GM18498 (cell line): ENCODE results near the gene C1orf146.
"Not testable (repeated sequence)": the region's sequence is repeated elsewhere in the genome, so short reads cannot be mapped to it uniquely, and the experiment has no call there.

Source experiments
- ATAC-seq: cut with Tn5 transposase; IDR thresholded peaks from one replicate; pipeline ENCODE4 v1.9.1; 2021; ENCODE audit warnings: mild to moderate bottlenecking, moderate library complexity; ENCODE audit not compliant: unreplicated experiment

C1orf146 gene

DNA sequence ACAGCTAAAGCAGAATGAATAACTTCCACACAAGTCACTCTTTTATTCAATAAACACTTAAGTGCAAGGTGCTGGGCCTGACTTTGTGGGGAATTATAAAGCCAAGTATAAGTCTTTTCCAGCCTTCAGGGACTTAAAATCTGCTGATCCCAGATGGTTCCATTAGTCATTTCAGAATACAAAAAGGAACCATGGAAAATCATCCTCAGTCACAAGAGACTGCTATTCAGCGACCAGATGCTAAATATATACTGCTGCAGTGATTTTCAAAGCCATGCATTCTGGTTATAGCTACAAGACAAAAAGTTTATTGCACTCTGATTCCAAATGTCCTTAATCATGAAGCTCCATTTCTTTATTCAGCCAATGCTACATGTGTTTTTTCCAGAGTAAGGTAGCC, 55.3 kb downstream of the C1orf146 start:
- no peak for ATAC-seq

DNA sequence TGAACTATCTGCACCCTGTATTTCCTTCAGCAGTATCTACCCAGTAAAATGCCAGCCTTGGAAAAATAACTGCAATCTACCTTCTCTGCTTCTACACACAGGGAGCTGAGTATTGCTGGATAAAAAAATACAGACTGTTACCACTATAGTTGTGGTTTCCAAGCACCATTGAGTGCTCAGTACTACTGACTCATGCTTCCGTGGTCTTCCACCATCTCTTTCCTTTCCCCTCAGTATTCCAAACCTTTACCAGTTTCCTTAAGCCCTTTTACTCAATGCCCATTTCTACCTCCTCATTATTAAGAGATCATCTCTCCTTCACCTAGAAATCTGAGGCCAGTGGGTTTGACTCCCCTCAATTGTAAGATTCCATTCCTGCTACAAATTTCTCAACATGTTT, 57.2 kb downstream of the C1orf146 start:
- ATAC-seq = no peak

DNA sequence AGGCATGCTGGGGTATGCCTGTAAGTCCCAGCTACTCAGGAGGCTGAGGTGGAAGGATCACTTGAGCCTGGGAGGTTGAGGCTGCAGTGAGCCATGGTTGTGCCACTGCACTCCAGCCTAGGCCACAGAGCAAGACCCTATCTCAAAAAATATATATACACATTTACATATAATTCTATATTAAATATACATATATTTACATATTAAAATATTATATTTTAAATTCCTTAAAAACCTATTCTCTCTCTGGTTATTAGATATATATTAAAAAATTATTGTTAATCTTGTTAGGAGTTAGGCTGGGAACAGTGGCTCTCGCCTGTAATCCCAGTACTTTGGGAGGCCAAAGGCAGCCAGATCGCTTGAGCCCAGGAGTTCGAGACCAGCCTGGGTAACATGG, 58.4 kb downstream of the C1orf146 start:
- ATAC-seq = no peak

DNA sequence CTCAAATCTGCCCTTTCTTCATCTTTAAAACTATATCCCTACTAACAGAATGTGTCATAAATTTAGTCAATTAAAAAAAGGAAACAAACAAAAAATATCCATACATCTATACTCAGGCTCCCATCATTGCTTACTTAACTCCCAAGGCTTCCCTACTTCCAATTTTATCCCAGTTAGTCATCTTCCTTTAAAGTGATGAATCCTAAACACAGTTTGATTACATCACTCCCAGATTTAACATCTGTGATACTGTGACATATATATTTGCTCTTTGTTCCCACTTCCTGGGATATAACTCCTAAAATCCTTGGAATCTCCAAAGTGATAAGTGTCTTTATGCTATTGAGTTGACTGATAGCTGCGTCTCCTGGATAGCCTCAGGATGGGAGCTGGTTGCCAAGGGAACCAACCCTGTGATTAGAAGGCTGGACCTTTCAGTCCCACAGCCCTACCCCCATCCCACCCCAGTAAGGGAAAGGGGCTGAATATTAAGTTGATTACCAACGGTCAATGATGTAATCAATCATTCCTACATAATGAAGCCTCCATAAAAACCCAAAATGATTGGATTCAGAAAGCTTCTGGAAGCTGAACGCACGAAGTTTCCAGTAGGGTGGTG, 59.5 kb downstream of the C1orf146 start:
- ATAC-seq = no peak

DNA sequence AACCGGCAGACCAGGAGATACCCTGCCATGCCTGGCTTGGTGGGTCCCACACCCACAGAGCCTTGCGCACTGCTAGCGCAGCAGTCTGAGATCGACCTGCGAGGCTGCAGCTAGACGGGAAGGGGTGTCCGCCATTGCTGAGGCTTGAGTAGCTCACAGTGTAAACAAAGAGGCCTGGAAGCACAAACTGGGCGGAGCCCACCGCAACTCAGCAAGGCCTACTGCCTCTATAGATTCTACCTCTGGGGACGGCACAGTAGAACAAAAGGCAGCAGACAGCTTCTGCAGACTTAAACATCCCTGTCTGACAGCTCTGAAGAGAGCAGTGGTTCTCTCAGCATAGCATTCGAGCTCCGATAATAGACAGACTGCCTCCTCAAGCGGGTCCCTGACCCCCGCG, 62.1 kb downstream of the C1orf146 start:
- not testable (repeated sequence) for ATAC-seq

- ATAC-seq = not testable (repeated sequence)
Measured at GRCh38 chr1:92281411-92281810, 63.7 kb downstream of the C1orf146 start.

DNA sequence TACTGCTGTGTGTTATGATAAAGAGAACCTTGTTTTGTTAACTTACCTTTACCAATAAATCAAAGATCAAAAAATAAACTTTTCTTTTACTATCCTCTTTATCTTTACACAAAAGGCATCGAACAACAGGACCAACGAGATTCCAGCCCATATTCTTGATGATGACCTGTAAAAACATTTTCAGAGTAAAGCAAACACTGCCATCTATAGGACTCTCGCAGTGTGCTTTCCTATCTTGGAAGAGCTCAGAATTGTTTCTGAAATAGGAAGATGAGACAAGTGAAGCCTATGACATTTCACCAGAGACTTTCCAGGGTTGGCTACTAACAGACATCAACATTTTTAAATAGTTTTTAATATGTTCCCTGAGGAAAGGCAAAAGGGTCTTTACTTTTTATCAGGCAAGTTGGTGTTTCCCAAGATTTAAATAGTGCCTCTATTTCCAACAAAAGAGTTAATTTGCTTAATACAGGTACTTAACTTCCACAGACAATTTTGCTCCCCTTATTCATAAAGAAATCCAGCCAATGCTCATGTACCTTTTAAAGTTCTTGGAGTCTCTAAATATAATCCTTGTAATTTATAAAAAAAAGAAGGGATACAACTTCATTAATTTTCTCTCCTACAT, 73.8 kb downstream of the C1orf146 start:
- no peak for ATAC-seq
